ENCODE measurements around the gene TDRD3. TPM values are rescaled to one million over a fixed set of nuclear protein-coding genes. Genes with fewer than 3 reads are reported as not detected.

Gene TDRD3
- total RNA-seq, 1 donor from 2014 or later: 18.5 TPM

- no peak for TF ChIP-seq CTCF (IDR thresholded peaks at IDR 0.05)
- Mint-ChIP-seq H3K9me3 (ENCODE audit: low read depth) (peaks cover 3% of the 10 kb centered on the region), H3K36me3 (ENCODE audit: low read depth) (peaks cover 4% of the 10 kb centered on the region), H3K4me3 (ENCODE audit: unreplicated experiment) (no peak overlapping the region), H3K27ac (ENCODE audit: unreplicated experiment) (no peak overlapping the region), H3K27me3 (ENCODE audit: low read depth) (no peaks in the 10 kb centered on the region), H3K4me1 (ENCODE audit: low read depth) (peaks cover 11% of the 10 kb centered on the region)
- DNase-seq (ENCODE audit: low spot score): no peak
Measured at GRCh38 chr13:60411464-60411863, 14.4 kb downstream of the TDRD3 start.

- no peak for DNase-seq (ENCODE audit: low spot score)
- H3K36me3 Mint-ChIP-seq (ENCODE audit: low read depth): peaks cover 4% of the 10 kb centered on the region
- H3K27me3 Mint-ChIP-seq (ENCODE audit: low read depth): no peaks in the 10 kb centered on the region
- H3K27ac Mint-ChIP-seq (ENCODE audit: unreplicated experiment): no peak overlapping the region
- peaks cover 11% of the 10 kb centered on the region for H3K4me1 Mint-ChIP-seq (ENCODE audit: low read depth)
- H3K9me3 Mint-ChIP-seq (ENCODE audit: low read depth): peaks cover 3% of the 10 kb centered on the region
- H3K4me3 Mint-ChIP-seq (ENCODE audit: unreplicated experiment): no peak overlapping the region
- no peak for TF ChIP-seq CTCF (IDR thresholded peaks at IDR 0.05)
Measured at GRCh38 chr13:60411983-60412382, 15.0 kb downstream of the TDRD3 start.

GRCh38 chr13:60412909-60413616 lies 16.0 kb downstream of the TDRD3 start:
- H3K27ac Mint-ChIP-seq (ENCODE audit: unreplicated experiment): no peak overlapping the region
- no peak overlapping the region for H3K4me3 Mint-ChIP-seq (ENCODE audit: unreplicated experiment)
- DNase-seq (ENCODE audit: low spot score): no peak
- peaks cover 11% of the 10 kb centered on the region for H3K4me1 Mint-ChIP-seq (ENCODE audit: low read depth)
- TF ChIP-seq CTCF (IDR thresholded peaks at IDR 0.05): no peak
- H3K9me3 Mint-ChIP-seq (ENCODE audit: low read depth): peaks cover 3% of the 10 kb centered on the region
- no peaks in the 10 kb centered on the region for H3K27me3 Mint-ChIP-seq (ENCODE audit: low read depth)
- H3K36me3 Mint-ChIP-seq (ENCODE audit: low read depth): peaks cover 4% of the 10 kb centered on the region

- TF ChIP-seq CTCF (IDR thresholded peaks at IDR 0.05): no peak
- Mint-ChIP-seq H3K9me3 (ENCODE audit: low read depth) (peaks cover 3% of the 10 kb centered on the region), H3K36me3 (ENCODE audit: low read depth) (peaks cover 2% of the 10 kb centered on the region), H3K4me3 (ENCODE audit: unreplicated experiment) (no peak overlapping the region), H3K27ac (ENCODE audit: unreplicated experiment) (no peak overlapping the region), H3K4me1 (ENCODE audit: low read depth) (peaks cover 11% of the 10 kb centered on the region), H3K27me3 (ENCODE audit: low read depth) (no peaks in the 10 kb centered on the region)
- no peak for DNase-seq (ENCODE audit: low spot score)
Measured at GRCh38 chr13:60414177-60414576, 17.2 kb downstream of the TDRD3 start.

GRCh38 chr13:60417734-60418133 lies 20.7 kb downstream of the TDRD3 start:
- peaks cover 2% of the 10 kb centered on the region for H3K36me3 Mint-ChIP-seq (ENCODE audit: low read depth)
- no peak for TF ChIP-seq CTCF (IDR thresholded peaks at IDR 0.05)
- no peak overlapping the region for H3K4me3 Mint-ChIP-seq (ENCODE audit: unreplicated experiment)
- H3K27ac Mint-ChIP-seq (ENCODE audit: unreplicated experiment): no peak overlapping the region
- H3K27me3 Mint-ChIP-seq (ENCODE audit: low read depth): no peaks in the 10 kb centered on the region
- peaks cover 8% of the 10 kb centered on the region for H3K9me3 Mint-ChIP-seq (ENCODE audit: low read depth)
- H3K4me1 Mint-ChIP-seq (ENCODE audit: low read depth): peaks cover 12% of the 10 kb centered on the region
- no peak for DNase-seq (ENCODE audit: low spot score)

Data from chondrocyte (in vitro differentiated cells).